NCI-H1694 (cell line): ENCODE data around the gene PCNX2.

ENCODE experiments used
- DNase-seq: peaks from one replicate; lab custom pipeline; 2025; lab: John Stamatoyannopoulos, UW

The PCNX2 gene

GRCh38 chr1:232983817-232984567, 311.5 kb downstream of the PCNX2 start:
- no peak for DNase-seq

GRCh38 chr1:232983375-232983774, 312.1 kb downstream of the PCNX2 start:
- no peak for DNase-seq

- no peak for DNase-seq
Observed at GRCh38 chr1:232982238-232982944, 313.1 kb downstream of the PCNX2 start.

GRCh38 chr1:232980986-232981560, 314.5 kb downstream of the PCNX2 start:
- DNase-seq, result no peak

GRCh38 chr1:232980355-232980978, 315.1 kb downstream of the PCNX2 start:
- DNase-seq, result no peak

- DNase-seq, result no peak
Observed at GRCh38 chr1:232979558-232979957, 316.0 kb downstream of the PCNX2 start.

- no peak for DNase-seq
Observed at GRCh38 chr1:232978815-232979214, 316.7 kb downstream of the PCNX2 start.

GRCh38 chr1:232978091-232978634, 317.4 kb downstream of the PCNX2 start:
- DNase-seq, result no peak

- no peak for DNase-seq
Observed at GRCh38 chr1:232974971-232975370, 320.6 kb downstream of the PCNX2 start.

- DNase-seq, result no peak
Observed at GRCh38 chr1:232973652-232974611, 321.6 kb downstream of the PCNX2 start.

GRCh38 chr1:232970508-232970907, 325.0 kb downstream of the PCNX2 start:
- no peak for DNase-seq

- no peak for DNase-seq
Observed at GRCh38 chr1:232969799-232970198, 325.7 kb downstream of the PCNX2 start.

- no peak for DNase-seq
Observed at GRCh38 chr1:232968965-232969364, 326.6 kb downstream of the PCNX2 start.

- DNase-seq, result no peak
Observed at GRCh38 chr1:232968391-232968790, 327.1 kb downstream of the PCNX2 start.

- DNase-seq, result no peak
Observed at GRCh38 chr1:232966663-232967062, 328.9 kb downstream of the PCNX2 start.

GRCh38 chr1:232965912-232966217, 329.7 kb downstream of the PCNX2 start:
- DNase-seq, result no peak

GRCh38 chr1:232965124-232965911, 330.2 kb downstream of the PCNX2 start:
- DNase-seq, result no peak

GRCh38 chr1:232964601-232965000, 330.9 kb downstream of the PCNX2 start:
- DNase-seq, result no peak

GRCh38 chr1:232962761-232963745, 332.5 kb downstream of the PCNX2 start:
- DNase-seq, result no peak
